GM18907 (cell line): ENCODE measurements around the gene PARP1.
"Not testable (repeated sequence)": the region's sequence is repeated elsewhere in the genome, so short reads cannot be mapped to it uniquely, and the experiment has no call there.

Source experiments
- ATAC-seq: cut with Tn5 transposase; IDR thresholded peaks from one replicate; pipeline ENCODE4 v1.9.1; 2021; ENCODE audit warnings: mild to moderate bottlenecking, moderate library complexity; ENCODE audit not compliant: unreplicated experiment

PARP1 gene

DNA sequence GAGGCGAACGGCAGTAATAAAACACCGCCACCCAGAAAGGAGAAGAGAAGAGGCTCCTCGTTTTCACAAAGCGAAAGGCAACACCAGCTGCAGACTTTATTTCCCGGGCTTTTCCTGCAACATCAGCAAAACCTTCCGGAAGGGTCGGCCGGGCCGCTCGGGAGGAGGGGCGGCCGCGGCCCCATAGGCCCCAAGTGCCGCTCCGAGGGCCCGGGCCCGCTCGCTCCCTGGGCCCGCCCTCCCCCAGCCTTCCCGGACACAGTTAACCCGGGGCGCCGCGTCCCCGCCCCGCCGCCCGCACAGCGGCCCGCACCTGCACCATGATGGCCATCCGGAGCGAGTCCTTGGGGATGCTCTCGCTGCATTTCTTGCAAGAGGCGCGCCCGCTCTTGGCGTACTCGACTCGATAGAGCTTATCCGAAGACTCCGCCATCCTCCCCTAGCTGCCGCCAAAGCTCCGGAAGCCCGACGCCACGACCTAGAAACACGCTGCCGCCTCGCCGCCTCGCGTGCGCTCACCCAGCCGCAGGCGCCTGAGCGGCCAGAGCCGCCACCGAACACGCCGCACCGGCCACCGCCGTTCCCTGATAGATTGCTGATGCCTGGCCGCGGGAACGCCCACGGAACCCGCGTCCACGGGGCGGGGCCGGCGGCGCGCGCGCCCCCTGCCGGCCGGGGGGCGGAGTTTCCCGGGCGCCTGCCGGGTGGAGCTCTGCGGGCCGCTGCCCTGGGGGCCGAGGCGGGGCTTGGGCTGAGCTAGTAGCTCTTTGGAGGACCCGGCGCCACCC lies at the start of gene PARP1:
TSS of gene PARP1 (minus strand) at position 597 of the 788 bp plus-strand sequence. CDS start at position 433, 164 bp downstream.
- ATAC-seq = peak; percentile 83

GRCh38 chr1:226457307-226457712 lies 49.4 kb upstream of the PARP1 start:
- ATAC-seq = no peak

DNA sequence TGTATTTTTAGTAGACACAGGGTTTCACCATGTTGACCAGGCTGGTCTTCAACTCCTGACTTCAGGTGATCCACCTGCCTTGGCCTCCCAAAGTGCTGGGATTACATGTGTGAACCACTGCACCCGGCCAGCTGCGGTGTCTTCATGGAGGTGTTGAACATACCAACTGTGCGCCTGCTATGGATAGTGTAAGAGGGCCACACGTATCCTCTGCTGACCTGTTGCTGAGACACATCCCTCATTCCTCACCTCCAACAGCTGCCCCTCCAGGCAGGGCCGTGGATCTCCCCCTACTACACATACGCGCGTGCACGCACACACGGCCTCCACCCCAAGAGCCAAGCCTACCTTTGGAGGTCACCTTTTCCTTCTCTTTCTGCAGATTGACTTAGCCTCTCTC lies 48.0 kb upstream of the PARP1 start:
- ATAC-seq = no peak

GRCh38 chr1:226454349-226454748 lies 46.5 kb upstream of the PARP1 start:
- no peak for ATAC-seq

GRCh38 chr1:226453015-226453704 lies 45.3 kb upstream of the PARP1 start:
- ATAC-seq = no peak

DNA sequence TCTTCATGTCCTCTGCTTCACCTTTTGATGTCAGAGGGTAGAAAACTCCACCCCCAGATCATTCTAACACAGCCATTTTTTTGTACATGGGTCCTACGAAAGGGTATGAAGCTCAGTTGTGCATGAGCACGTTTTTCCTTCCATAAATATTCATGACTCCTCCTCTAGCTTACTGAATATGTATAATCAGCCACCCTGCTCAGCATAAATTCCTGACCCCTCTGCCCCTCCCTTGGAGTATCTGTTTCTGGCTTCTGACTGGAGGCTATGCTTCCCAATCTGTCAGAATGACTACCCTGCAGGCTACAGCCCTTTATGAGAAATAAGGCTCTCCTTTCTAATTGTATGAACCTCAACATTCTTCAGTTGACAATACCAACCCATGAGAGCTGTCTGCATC lies 42.8 kb upstream of the PARP1 start:
- ATAC-seq = no peak

GRCh38 chr1:226449823-226450222 lies 41.9 kb upstream of the PARP1 start:
- no peak for ATAC-seq

GRCh38 chr1:226447932-226448665 lies 40.2 kb upstream of the PARP1 start:
- ATAC-seq = no peak

DNA sequence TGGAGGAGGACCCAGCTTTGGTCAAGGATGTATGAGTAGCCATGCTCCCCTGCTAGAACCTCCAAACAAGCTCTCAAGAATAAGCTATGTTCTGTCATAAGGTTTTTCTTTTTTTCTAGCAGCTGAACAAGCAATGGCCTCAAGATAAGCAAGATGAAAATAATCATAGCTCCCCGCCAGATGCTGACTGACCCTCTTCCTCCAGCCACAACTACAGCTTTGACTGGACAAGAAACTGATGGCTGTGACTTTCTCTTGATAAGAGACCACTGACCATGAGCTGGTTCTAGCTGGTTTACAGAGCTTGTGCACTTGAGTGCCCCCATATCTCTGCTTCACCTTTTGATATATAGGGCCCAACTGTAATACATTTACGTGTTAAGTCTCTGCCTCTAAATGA lies 38.2 kb upstream of the PARP1 start:
- no peak for ATAC-seq

- peak; percentile 99 for ATAC-seq
These were observed 37.0 kb upstream of the PARP1 start for GRCh38 chr1:226444901-226445300.

GRCh38 chr1:226443439-226443838 lies 35.5 kb upstream of the PARP1 start:
- no peak for ATAC-seq

DNA sequence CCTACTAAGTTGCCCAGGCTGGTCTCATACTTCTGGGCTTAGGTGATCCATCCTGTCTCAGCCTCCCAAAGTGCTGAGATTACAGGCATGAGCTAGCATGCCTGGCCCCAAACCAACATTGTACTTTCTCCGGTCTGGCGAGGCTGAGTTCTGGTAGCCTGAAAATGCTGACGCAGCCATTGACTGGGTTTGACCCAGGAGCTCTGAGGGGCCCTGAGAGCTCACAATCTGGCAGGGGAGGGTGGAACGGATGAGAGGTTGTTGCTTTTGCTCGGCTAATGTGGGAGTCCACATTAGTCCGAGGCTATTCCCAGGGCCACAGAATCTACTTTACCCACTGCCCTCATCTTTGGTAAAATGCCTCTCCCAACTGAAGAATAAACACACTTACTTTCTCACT lies 35.1 kb upstream of the PARP1 start:
- ATAC-seq = no peak

DNA sequence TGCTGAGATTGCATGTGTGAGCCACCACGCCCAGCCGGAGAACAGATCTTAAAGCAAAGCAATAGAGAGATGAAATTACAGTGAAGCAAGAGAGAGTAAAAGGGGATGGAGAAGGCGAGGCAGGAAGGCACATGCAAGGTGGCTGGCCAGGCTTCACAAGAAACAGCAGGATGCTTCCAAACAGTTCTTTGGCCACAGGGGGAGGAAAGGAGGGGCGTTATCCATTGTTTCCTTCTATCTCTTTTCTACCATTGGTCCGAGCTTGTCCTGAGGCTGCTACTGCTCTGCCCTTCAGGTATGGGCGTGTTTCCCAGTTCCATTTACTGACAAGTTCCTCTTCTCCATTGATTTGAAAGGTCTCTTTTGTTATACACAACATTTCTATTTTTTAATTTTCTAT lies 33.7 kb upstream of the PARP1 start:
- no peak for ATAC-seq

DNA sequence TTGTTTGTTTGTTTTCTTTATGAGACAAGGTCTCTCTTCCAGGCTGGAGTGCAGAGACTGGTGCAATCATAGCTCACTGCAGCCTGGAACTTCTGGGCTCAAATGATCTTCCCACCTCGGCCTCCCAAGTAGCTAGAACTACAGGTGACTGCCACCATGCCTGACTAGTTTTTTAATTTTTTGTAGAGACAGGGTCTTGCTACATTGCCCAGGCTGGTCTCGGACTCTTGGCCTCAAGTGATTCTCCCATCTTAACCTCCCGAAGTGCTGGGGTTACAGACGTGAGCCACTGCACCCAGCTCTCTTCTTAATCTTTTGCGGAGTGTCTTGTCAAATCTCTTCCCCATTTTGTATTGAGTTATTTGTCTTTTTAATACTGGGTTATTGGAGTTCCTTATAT lies 32.6 kb upstream of the PARP1 start:
- ATAC-seq = no peak

DNA sequence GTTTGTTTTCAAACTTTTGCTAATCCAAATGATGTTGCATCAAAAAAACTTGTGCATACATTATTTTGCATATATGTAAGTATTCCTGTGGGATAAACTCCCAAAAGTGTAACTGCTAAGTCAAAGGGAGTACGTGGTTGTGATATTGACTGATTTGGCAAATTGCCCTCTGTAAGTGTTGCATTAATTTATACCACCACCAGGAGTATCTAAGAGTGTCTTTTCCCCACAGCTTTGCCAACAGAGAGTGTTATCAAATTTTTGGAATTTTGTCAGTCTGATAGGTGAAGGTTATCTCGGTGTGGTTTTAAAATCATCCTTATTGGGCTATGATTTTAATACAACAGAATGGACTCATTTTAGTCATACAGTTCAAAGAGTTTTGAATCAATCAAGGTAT lies 30.1 kb upstream of the PARP1 start:
- no peak for ATAC-seq

DNA sequence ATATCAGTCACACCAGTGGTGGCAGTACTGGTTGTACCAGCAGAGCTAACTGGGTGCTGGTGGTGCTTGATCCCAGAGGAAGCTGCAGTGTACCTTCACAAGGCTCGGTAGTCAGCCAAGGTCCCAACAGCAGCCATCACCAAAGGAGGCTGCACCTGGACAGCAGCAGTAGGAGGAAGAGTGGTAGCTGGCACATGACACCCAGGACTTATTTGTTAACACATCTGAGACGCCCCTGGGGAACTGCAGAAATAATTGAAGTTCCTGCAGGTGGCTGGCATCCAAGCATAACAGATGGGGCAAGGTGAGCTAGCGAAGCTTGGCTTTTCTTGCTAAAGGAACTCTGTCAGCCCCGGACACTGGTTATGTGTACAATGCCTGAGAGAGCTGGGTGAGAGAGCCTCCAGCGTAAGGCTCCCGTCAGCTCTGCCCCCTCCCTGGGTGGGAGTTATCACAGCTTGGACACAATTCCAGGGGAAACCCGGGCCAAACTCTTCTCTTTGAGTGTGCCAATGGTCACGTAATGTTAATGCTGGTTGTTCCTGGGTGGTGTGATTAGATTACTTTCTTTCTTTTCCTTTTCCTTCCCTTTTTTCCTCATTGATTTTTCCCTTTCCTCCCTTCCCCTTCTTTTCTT lies 29.1 kb upstream of the PARP1 start:
- ATAC-seq = peak; percentile 57

GRCh38 chr1:226436472-226436854 lies 28.6 kb upstream of the PARP1 start:
- ATAC-seq = peak; percentile 15

- ATAC-seq = no peak
These were observed 25.4 kb upstream of the PARP1 start for GRCh38 chr1:226433341-226433720.

- no peak for ATAC-seq
These were observed 24.9 kb upstream of the PARP1 start for GRCh38 chr1:226432586-226433340.

DNA sequence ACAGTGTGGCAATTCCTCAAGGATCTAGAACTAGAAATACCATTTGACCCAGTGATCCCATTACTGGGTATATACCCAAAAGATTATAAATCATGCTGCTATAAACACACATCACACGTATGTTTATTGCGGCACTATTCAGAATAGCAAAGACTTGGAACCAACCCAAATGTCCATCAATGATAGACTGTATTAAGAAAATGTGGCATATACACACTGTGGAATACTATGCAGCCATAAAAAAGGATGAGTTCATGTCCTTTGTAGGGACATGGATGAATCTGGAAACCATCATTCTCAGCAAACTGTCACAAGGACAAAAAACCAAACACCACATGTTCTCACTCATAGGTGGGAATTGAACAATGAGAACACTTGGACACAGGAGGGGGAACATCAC lies 24.0 kb upstream of the PARP1 start:
- ATAC-seq = not testable (repeated sequence)
